H1 (cell line): ENCODE data around the gene RTP2. TPM values are rescaled to one million over a fixed set of nuclear protein-coding genes. Genes with fewer than 3 reads are reported as not detected.
A peak's percentile ranks its signal among the peaks of the same experiment; 100 is the strongest.

Experiments
- CHD2 ChIP-seq: IDR thresholded peaks from 2 replicates; pipeline ENCODE4 v1.6.1; 2012; ENCODE audit warnings: low read length, improper control_type of control experiment
- HDAC6 ChIP-seq: IDR thresholded peaks from one replicate; pipeline ENCODE4 v1.7.1; 2012; ENCODE audit warnings: low read depth, mild to moderate bottlenecking, inconsistent platforms, low read length, moderate library complexity
- SAP30 ChIP-seq: fragments of 300-600 bp; sonication (generic); IDR thresholded peaks from 2 replicates; pipeline ENCODE4 v1.7.1; 2012; ENCODE audit warnings: low read length, moderate library complexity, mild to moderate bottlenecking, inconsistent platforms; ENCODE audit not compliant: insufficient read depth, insufficient replicate concordance
- SRF ChIP-seq: IDR thresholded peaks from 2 replicates; pipeline ENCODE4 v1.6.1; 2011; ENCODE audit warnings: mild to moderate bottlenecking, low read depth, low read length, moderate library complexity
- TAF7 ChIP-seq: optimal IDR thresholded peaks from 2 replicates; pipeline ENCODE3; 2011; ENCODE audit warnings: low read depth, mild to moderate bottlenecking, inconsistent platforms, low read length, moderate library complexity, borderline replicate concordance
- TEAD4 ChIP-seq: IDR thresholded peaks from 2 replicates; pipeline ENCODE4 v1.6.1; 2012; ENCODE audit warnings: low read depth, low read length, inconsistent platforms, mixed read lengths
- polyA plus RNA-seq, 7 experiments: library from polyadenylated mRNA; depleted of rRNA in 3 of 7; stranded (reverse) in 5 of 7; unstranded in 2 of 7; fragments of >200 nt in 5 of 7; fragments of 200-250 nt in 2 of 7; gene quantifications; 1 replicate in 5 of 7; 2 replicates in 1 of 7; 4 replicates in 1 of 7; pipeline versions ENCODE4 v1.2.1 to v1.2.3, GENCODE V29; 2011 to 2013; ENCODE audit warnings: missing spikeins in 2 of 7, mixed read lengths in 2 of 7
- total RNA-seq: library from RNA; stranded (reverse); fragmentation: NEBNext Ultra II Directional; extraction: Animal tissue kit (Norgen Biotek cat#: 25700); gene quantifications from 2 replicates; pipeline ENCODE4 v1.2.1, GENCODE V29; 2021

RTP2 gene
- total and polyA plus RNA-seq, 2 of the 8 experiments (the other 6 are each of a cell fraction or from before 2014, with no cell fraction given): not detected

DNA sequence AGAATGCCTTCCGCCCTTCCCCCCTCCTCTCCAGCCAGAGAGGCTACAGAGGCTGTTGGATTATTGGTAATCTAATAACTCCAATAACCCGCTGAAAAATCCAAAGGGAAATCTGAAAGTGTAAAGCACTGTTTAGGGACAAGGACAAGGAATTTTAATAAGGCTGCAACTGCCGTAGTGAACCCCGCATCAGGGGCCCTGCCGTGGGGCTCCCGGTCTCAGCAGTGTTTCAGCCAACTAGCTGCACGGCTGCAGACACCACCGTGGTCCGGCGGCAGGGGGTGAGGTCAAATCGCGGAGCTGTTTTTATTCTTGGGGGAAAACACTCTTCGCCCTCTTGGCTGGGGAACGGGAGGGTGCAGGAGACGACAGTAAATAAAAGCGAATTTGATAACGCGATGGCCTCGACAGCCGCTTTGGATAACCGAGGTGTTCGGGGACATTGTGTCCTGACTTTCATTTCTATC lies 36.8 kb upstream of the RTP2 start (continued):
- TF ChIP-seq TAF7 (peak; percentile 11), CHD2 (no peak), HDAC6 (no peak), SRF (peak; percentile 59; the same call in 1 of the 2 replicates), TEAD4 (0 out of 2 replicates have a peak, but pooled peaks have one; percentile 44), SAP30 (peak; percentile 29)
